ENCODE measurements around the gene IFITM2. TPM values are rescaled to one million over a fixed set of nuclear protein-coding genes. Genes with fewer than 3 reads are reported as not detected.

Gene IFITM2
- total RNA-seq, 1 donor: 50.1 TPM

DNA sequence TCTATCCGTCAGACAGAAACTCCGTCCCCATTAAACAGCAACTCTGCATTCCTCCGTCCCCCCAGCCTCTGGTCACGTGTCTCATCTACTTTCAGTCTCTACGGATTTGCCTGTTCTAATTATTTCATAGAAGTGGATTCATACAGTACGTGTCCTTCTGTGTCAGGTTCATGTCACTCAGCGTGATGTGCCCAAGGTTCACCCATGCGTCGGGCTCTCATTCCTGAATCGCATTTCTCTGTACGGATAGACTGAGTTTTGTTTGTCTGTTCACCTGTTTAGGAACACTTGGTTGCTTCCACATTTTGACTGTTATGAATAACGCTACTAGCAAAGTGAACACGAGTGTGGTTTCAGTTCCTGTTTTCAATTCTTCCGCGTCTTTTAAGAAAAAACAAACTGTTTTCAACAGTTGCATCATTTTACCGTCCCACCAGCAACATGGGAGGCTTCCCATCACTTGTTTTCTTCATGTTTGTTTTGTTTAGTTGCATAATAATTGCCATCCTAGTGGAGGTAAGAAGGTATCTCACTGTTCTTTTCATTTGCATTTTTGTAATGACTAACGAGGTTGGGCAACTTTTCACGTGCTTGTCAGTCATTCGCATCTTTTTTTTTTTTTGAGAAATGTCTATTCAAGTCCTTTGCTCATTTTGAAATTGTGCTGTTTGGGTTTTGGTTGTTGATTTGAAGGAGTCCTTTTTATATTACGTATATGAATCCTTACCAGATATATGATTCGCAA lies 38.3 kb upstream of the IFITM2 start:
- no peak overlapping the region for H3K4me3 ChIP-seq (ENCODE audit: low read depth, low read length)
- no peak for DNase-seq (ENCODE audit: low read depth)
- TF ChIP-seq, protein P1, sequence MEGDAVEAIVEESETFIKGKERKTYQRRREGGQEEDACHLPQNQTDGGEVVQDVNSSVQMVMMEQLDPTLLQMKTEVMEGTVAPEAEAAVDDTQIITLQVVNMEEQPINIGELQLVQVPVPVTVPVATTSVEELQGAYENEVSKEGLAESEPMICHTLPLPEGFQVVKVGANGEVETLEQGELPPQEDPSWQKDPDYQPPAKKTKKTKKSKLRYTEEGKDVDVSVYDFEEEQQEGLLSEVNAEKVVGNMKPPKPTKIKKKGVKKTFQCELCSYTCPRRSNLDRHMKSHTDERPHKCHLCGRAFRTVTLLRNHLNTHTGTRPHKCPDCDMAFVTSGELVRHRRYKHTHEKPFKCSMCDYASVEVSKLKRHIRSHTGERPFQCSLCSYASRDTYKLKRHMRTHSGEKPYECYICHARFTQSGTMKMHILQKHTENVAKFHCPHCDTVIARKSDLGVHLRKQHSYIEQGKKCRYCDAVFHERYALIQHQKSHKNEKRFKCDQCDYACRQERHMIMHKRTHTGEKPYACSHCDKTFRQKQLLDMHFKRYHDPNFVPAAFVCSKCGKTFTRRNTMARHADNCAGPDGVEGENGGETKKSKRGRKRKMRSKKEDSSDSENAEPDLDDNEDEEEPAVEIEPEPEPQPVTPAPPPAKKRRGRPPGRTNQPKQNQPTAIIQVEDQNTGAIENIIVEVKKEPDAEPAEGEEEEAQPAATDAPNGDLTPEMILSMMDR (IDR thresholded peaks at IDR 0.05; ENCODE audit: insufficient read depth, low read length): no peak

DNA sequence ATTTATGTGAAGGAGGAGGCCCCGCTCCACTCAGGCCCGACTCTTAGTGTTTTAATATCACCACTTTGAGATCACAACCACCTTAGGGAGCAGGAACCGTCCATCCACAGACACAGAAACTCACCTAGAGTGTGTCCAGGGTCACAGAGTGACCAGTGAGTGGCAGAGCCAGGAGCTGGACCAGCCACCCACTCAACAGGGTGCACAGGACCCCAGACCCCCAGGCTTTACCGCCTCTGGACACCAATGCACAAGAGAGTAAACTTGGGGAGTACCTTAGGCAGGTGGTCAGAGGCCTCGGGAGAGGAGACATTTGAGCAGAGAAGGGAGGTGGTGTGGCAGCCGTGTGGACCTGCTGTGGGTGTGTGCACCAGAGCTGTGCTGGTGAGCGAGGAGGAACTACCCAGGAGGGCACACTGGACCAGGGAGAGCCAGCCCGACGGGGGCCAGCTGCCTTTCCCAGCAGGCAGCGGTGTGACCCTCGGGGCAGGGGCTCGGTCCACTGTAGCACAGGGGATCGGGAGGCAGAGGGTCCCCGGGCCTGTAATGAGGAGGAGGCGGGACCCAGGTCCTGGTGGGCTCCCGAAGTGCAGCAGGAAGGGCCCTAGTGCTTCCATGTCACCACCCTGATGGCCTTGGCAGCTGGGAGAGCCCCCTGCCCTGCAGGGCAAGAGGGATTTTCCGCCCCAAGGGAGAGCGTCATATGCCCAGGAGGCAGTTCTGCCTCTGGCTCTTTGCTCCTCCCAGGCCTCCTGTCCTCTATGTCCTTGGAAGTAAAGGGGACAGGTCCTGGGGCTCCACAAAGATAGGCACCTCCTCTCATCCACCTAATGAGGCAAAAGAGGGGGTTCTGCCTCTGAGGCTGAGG lies 36.9 kb upstream of the IFITM2 start:
- TF ChIP-seq, protein P1 (IDR thresholded peaks at IDR 0.05; ENCODE audit: insufficient read depth, low read length): no peak
- no peak for DNase-seq (ENCODE audit: low read depth)

DNA sequence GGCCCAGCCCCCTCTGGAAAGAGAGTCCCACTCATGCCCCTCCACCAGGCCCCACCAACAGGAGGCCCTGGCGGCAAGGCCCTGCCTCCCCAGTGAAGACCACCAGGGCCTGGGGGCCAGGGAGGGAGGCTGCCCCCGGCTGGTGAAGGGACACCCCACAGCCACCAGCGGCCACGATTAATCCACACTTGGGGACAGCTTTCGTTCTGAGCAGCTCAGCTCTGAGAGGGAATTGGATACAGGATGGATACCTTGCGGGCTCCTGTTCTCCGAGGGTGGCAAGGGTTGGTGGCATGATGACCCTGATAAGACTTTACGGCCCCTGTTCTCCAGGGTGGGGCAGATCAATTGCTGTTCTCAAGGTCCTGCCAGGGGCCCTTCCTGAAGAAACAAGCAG lies 36.3 kb upstream of the IFITM2 start:
- no peak for DNase-seq (ENCODE audit: low read depth)
- TF ChIP-seq, protein P1 (IDR thresholded peaks at IDR 0.05; ENCODE audit: insufficient read depth, low read length): no peak
- H3K4me3 ChIP-seq (ENCODE audit: low read depth, low read length): no peak overlapping the region

More for the DNA sequence above, 36.9 kb upstream of the IFITM2 start:
- H3K4me3 ChIP-seq (ENCODE audit: low read depth, low read length): no peak overlapping the region

DNA sequence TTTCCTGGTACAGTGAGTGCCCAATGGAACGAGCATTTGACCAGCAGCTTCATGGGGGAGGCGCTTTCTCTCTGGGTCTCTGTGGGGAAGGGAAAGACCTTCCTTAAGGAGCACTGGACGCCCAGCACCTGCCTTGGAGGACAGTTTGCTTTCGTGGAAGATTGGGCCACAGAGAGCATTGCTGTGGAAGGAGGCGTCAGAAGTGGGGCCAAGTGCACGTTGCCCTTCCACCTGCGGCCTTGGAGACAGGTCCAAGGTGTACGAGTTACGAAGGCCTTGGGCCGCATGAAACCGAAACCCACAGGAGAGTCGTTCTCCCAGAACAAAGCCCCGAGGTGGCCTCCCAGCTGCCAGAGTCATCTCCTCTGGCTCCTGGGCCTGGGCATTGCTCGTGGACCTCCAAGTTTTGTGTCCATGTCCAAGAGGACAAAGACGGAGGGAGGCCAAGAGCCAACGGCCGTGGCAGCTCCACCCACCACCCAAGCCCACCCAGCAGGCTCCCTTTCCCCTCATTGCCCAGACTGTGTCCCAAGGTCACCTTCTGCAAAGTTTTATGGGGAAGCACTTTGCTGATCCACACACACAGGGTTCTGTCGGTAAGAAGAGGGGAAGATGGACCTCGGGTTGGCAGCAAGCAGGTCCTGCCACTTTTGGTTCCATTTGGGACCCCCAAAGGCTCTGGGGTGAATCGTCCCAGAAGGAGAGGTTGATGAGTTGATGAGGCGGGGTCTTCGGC lies 35.3 kb upstream of the IFITM2 start:
- no peak overlapping the region for H3K4me3 ChIP-seq (ENCODE audit: low read depth, low read length)
- TF ChIP-seq, protein P1 (IDR thresholded peaks at IDR 0.05; ENCODE audit: insufficient read depth, low read length): no peak
- DNase-seq (ENCODE audit: low read depth): no peak

DNA sequence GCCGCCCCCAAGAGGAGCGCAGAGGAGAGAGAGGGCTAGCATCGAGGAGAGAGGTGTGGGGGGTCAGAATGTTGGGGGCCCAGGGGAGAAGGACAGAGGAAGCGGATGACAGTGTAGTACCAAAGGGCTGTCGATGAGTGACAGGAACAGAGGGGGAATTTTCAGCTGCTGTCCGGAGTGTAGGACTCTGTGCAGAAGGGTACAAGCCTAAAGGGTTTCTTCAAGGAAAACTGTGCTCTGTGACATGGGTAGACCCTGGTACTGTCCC lies 34.8 kb upstream of the IFITM2 start:
- TF ChIP-seq, protein P1 (IDR thresholded peaks at IDR 0.05; ENCODE audit: insufficient read depth, low read length): no peak
- no peak overlapping the region for H3K4me3 ChIP-seq (ENCODE audit: low read depth, low read length)
- DNase-seq (ENCODE audit: low read depth): no peak

DNA sequence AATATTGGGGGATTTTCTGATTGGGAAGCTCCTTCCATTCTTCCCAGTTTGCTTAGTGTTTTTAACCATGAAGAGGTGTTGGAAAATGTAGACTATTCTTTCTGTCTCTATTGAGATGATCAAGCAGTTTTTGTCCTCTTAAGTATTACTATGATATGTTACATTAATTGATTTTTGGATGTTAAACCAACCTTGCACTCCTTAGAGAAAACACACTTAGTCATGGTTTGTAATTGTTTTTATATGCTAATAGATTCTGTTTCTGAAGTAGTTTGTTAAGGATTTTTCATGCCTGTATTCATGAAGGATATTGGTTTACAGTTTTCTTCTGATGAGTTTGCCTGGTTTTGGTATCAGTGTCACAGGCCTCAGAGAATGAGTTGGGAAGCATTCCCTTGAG lies 31.4 kb upstream of the IFITM2 start:
- DNase-seq (ENCODE audit: low read depth): no peak
- no peak overlapping the region for H3K4me3 ChIP-seq (ENCODE audit: low read depth, low read length)
- TF ChIP-seq, protein P1 (IDR thresholded peaks at IDR 0.05; ENCODE audit: insufficient read depth, low read length): no peak

All from fibroblast of the aortic adventitia (primary cell).